Measurements from ENCODE around the gene ME1.
"Not testable (repeated sequence)": the region's sequence is repeated elsewhere in the genome, so short reads cannot be mapped to it uniquely, and the experiment has no call there.

ME1 gene

GRCh38 chr6:83303426-83303825 lies 127.4 kb downstream of the ME1 start:
- Histone ChIP-seq H3K9me3 (ENCODE audit: insufficient read depth, low read length, severe bottlenecking) (no peaks in the 10 kb centered on the region), H3K79me2 (ENCODE audit: insufficient read depth, low read length) (no peaks in the 10 kb centered on the region), H4K20me1 (ENCODE audit: insufficient read depth, low read length) (no peaks in the 10 kb centered on the region), H3K9ac (ENCODE audit: low read depth, low read length) (no peak overlapping the region), H3K36me3 (ENCODE audit: insufficient read depth, low read length) (no peaks in the 10 kb centered on the region), H3K27me3 (ENCODE audit: insufficient read depth, low read length, poor library complexity) (no peaks in the 10 kb centered on the region), H3K27ac (ENCODE audit: low read length) (no peak overlapping the region), H3K4me1 (ENCODE audit: insufficient read depth, low read length) (no peaks in the 10 kb centered on the region), H3K4me2 (ENCODE audit: insufficient read depth, low read length) (no peak overlapping the region), H2AFZ (ENCODE audit: low read depth, low read length) (no peak overlapping the region), H3K4me3 (ENCODE audit: low read depth in 1 of 2, low read length in 2 of 2) (no peak overlapping the region)
- DNase-seq (no peak), ATAC-seq (ENCODE audit: insufficient read depth, low read depth) (no peak)
- TF ChIP-seq, protein P1, sequence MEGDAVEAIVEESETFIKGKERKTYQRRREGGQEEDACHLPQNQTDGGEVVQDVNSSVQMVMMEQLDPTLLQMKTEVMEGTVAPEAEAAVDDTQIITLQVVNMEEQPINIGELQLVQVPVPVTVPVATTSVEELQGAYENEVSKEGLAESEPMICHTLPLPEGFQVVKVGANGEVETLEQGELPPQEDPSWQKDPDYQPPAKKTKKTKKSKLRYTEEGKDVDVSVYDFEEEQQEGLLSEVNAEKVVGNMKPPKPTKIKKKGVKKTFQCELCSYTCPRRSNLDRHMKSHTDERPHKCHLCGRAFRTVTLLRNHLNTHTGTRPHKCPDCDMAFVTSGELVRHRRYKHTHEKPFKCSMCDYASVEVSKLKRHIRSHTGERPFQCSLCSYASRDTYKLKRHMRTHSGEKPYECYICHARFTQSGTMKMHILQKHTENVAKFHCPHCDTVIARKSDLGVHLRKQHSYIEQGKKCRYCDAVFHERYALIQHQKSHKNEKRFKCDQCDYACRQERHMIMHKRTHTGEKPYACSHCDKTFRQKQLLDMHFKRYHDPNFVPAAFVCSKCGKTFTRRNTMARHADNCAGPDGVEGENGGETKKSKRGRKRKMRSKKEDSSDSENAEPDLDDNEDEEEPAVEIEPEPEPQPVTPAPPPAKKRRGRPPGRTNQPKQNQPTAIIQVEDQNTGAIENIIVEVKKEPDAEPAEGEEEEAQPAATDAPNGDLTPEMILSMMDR (IDR thresholded peaks at IDR 0.05; ENCODE audit: borderline replicate concordance, extremely low read depth, low read length, poor library complexity, severe bottlenecking) = no peak

- no peak for DNase-seq
Measured at GRCh38 chr6:83294676-83295075, 136.2 kb downstream of the ME1 start.

DNA sequence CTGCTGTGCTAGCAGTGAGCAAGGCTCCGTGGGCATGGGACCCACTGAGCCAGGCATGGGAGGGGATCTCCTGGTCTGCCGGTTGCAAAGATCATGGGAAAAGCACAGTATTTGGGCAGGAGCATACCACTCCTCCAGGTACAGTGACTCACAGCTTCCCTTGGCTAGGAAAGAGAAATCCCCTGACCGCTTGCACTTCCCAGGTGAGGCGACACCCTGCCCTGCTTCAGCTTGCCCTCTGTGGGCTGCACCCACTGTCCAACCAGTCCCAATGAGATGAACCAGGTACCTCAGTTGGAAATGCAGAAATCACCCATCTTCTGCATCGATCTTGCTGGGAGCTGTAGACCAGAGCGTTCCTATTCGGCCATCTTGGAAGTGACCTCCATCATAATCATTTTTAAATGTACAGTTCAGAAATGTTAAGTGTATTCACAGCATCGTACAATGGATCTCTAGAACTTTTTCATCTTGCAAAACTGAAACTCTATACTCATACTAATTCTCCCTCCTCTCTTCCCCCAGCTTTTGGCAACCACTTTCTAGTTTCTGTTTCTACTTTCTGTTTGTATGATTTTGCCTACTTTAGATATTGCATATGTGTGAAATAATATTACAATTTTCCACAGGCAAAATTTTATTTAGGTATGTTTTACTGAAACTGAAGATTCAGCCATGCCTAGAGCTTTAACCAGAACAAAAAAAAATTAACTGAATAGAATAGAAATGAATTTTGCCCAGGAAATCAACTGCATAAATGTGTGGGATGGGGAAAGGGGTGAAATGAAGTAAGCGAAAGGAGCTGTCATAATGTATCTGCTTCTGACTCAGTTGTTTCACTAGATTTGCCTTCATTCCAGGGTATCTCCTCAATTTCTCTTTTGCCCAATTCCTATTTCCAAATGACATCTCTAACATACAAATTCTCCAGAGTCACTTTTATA lies 137.7 kb downstream of the ME1 start:
- no peaks in the 10 kb centered on the region for H3K27me3 ChIP-seq (ENCODE audit: insufficient read depth, low read length, poor library complexity)
- no peak for DNase-seq

More at GRCh38 chr6:83294676-83295075, 136.2 kb downstream of the ME1 start:
- Histone ChIP-seq H3K4me3 (ENCODE audit: low read depth in 1 of 2, low read length in 2 of 2) (no peak overlapping the region), H3K9me3 (ENCODE audit: insufficient read depth, low read length, severe bottlenecking) (no peaks in the 10 kb centered on the region), H3K36me3 (ENCODE audit: insufficient read depth, low read length) (no peaks in the 10 kb centered on the region), H2AFZ (ENCODE audit: low read depth, low read length) (no peak overlapping the region), H3K4me2 (ENCODE audit: insufficient read depth, low read length) (no peak overlapping the region), H3K79me2 (ENCODE audit: insufficient read depth, low read length) (no peaks in the 10 kb centered on the region), H3K27me3 (ENCODE audit: insufficient read depth, low read length, poor library complexity) (no peaks in the 10 kb centered on the region), H3K4me1 (ENCODE audit: insufficient read depth, low read length) (no peaks in the 10 kb centered on the region), H3K9ac (ENCODE audit: low read depth, low read length) (no peak overlapping the region), H4K20me1 (ENCODE audit: insufficient read depth, low read length) (no peaks in the 10 kb centered on the region), H3K27ac (ENCODE audit: low read length) (no peak overlapping the region)
- ATAC-seq (ENCODE audit: insufficient read depth, low read depth) = no peak
- TF ChIP-seq EZH2 (IDR thresholded peaks at IDR 0.05; ENCODE audit: borderline replicate concordance, low read depth, low read length, severe bottlenecking) = no peak
- TF ChIP-seq, protein P1 (IDR thresholded peaks at IDR 0.05; ENCODE audit: borderline replicate concordance, extremely low read depth, low read length, poor library complexity, severe bottlenecking) = no peak

GRCh38 chr6:83287298-83287697 lies 143.6 kb downstream of the ME1 start:
- not testable (repeated sequence) for H3K36me3 ChIP-seq (ENCODE audit: insufficient read depth, low read length); H2AFZ ChIP-seq (ENCODE audit: low read depth, low read length); H3K4me3 ChIP-seq (ENCODE audit: low read depth in 1 of 2, low read length in 2 of 2); H4K20me1 ChIP-seq (ENCODE audit: insufficient read depth, low read length); H3K9ac ChIP-seq (ENCODE audit: low read depth, low read length); H3K9me3 ChIP-seq (ENCODE audit: insufficient read depth, low read length, severe bottlenecking); ATAC-seq (ENCODE audit: insufficient read depth, low read depth); H3K27me3 ChIP-seq (ENCODE audit: insufficient read depth, low read length, poor library complexity); H3K4me1 ChIP-seq (ENCODE audit: insufficient read depth, low read length); H3K4me2 ChIP-seq (ENCODE audit: insufficient read depth, low read length); DNase-seq; H3K27ac ChIP-seq (ENCODE audit: low read length); H3K79me2 ChIP-seq (ENCODE audit: insufficient read depth, low read length)

More for the DNA sequence above, 137.7 kb downstream of the ME1 start:
- Histone ChIP-seq H3K4me3 (ENCODE audit: low read depth in 1 of 2, low read length in 2 of 2) (no peak overlapping the region), H3K4me1 (ENCODE audit: insufficient read depth, low read length) (no peaks in the 10 kb centered on the region), H3K27ac (ENCODE audit: low read length) (no peak overlapping the region), H3K79me2 (ENCODE audit: insufficient read depth, low read length) (no peaks in the 10 kb centered on the region), H3K4me2 (ENCODE audit: insufficient read depth, low read length) (no peak overlapping the region), H4K20me1 (ENCODE audit: insufficient read depth, low read length) (no peaks in the 10 kb centered on the region), H3K9ac (ENCODE audit: low read depth, low read length) (no peak overlapping the region), H3K36me3 (ENCODE audit: insufficient read depth, low read length) (no peaks in the 10 kb centered on the region), H3K9me3 (ENCODE audit: insufficient read depth, low read length, severe bottlenecking) (no peaks in the 10 kb centered on the region), H2AFZ (ENCODE audit: low read depth, low read length) (no peak overlapping the region)
- TF ChIP-seq, protein P1 (IDR thresholded peaks at IDR 0.05; ENCODE audit: borderline replicate concordance, extremely low read depth, low read length, poor library complexity, severe bottlenecking) = no peak
- no peak for TF ChIP-seq EZH2 (IDR thresholded peaks at IDR 0.05; ENCODE audit: borderline replicate concordance, low read depth, low read length, severe bottlenecking)
- ATAC-seq (ENCODE audit: insufficient read depth, low read depth) = no peak
